ENCODE data around the gene DLGAP4. TPM values are rescaled to one million over a fixed set of nuclear protein-coding genes. Genes with fewer than 3 reads are reported as not detected.

The DLGAP4 gene
- total and polyA plus RNA-seq, 2 of the 8 experiments (the other 6 are each of a cell fraction or from before 2014, with no cell fraction given): 41.2 to 57.2 TPM

- H2BK120ac ChIP-seq (replicated peaks; ENCODE audit: low read depth, low read length): no peak overlapping the region
- POLR2A ChIA-PET (ENCODE audit: partially characterized antibody): interaction anchor here (1.0 kb wide), 1 partner anchor 31 kb away, joined by 3 read pairs; no protein-coding TSS in a partner anchor
- H4K8ac ChIP-seq (ENCODE audit: extremely low read depth, insufficient read depth, low read length): no peak overlapping the region
- no peak overlapping the region for H2BK5ac ChIP-seq (ENCODE audit: low read depth, low read length)
- H3K23ac ChIP-seq (ENCODE audit: insufficient read length): no peak overlapping the region
- no peak overlapping the region for H4K5ac ChIP-seq (ENCODE audit: insufficient read length, low read depth, low read length)
- H2BK12ac ChIP-seq (ENCODE audit: low read depth, low read length): no peak overlapping the region
- H3K36me3 ChIP-seq (ENCODE audit: control insufficient read depth in 2 of 4, insufficient read depth in 4 of 4, low read length in 3 of 4): peaks cover 18 to 44% (median 29%) of the 10 kb centered on the region in 4 experiments; a peak in 7 of 8 replicates
- H2BK15ac ChIP-seq (ENCODE audit: low read length): no peak overlapping the region
- no peak overlapping the region for H3K18ac ChIP-seq (ENCODE audit: extremely low read depth, low read length)
- no peak overlapping the region for H3K27ac ChIP-seq (ENCODE audit: low read depth, low read length)
- peaks cover 14 to 15% of the 10 kb centered on the region in 2 experiments for H4K20me1 ChIP-seq (replicated peaks in 1 of 2; ENCODE audit: control insufficient read depth in 1 of 2, insufficient read depth in 2 of 2, low read length in 2 of 2)
- TF ChIP-seq E2F6 (IDR thresholded peaks at IDR 0.05): no peak
- TF ChIP-seq PHF8 (conservative IDR thresholded peaks at IDR 0.05; ENCODE audit: low read depth, low read length): no peak
- no peak for TF ChIP-seq MAX (IDR thresholded peaks at IDR 0.05)
- no peak for TF ChIP-seq SRF (IDR thresholded peaks at IDR 0.05; ENCODE audit: low read depth, low read length)
- no peak for TF ChIP-seq YY1 (IDR thresholded peaks at IDR 0.05; ENCODE audit: low read depth, low read length)
- H3K4me2 ChIP-seq (ENCODE audit: insufficient read depth in 1 of 2, low read depth in 2 of 2, low read length in 2 of 2): no peak overlapping the region
- H3K79me2 ChIP-seq (ENCODE audit: control insufficient read depth in 1 of 2, insufficient read depth in 2 of 2, low read length in 2 of 2): peaks cover 0 to 3% of the 10 kb centered on the region in 2 experiments; a peak in 2 of 4 replicates
- H3K14ac ChIP-seq (ENCODE audit: insufficient read length): no peak overlapping the region
- DNase-seq (ENCODE audit: low read depth in 1 of 2, low spot score in 2 of 2) (no peak), FAIRE-seq (no peak)
- H3K9me3 ChIP-seq (ENCODE audit: insufficient read depth in 2 of 2, low read depth in 1 of 2, low read length in 1 of 2): no peaks in the 10 kb centered on the region
- no peak overlapping the region for H4K91ac ChIP-seq (replicated peaks; ENCODE audit: insufficient read length, low read length)
- H3K27me3 ChIP-seq (replicated peaks in 1 of 4; ENCODE audit: control insufficient read depth in 3 of 4, extremely low read depth in 1 of 4, insufficient read depth in 3 of 4, low read length in 3 of 4): no peaks in the 10 kb centered on the region; a peak in 1 of 7 replicates
- no peak overlapping the region for H3K4me3 ChIP-seq (ENCODE audit: extremely low read depth in 1 of 4, insufficient read depth in 2 of 4, low read depth in 3 of 4, low read length in 4 of 4)
- H3K4me1 ChIP-seq (replicated peaks in 1 of 4; ENCODE audit: control insufficient read depth in 3 of 4, insufficient read depth in 4 of 4, low read length in 3 of 4): no peaks in the 10 kb centered on the region
- H2AFZ ChIP-seq (ENCODE audit: low read length): no peak overlapping the region
- H3K56ac ChIP-seq (replicated peaks; ENCODE audit: insufficient read length, low read depth, low read length): no peak overlapping the region
- no peak overlapping the region for H2AK5ac ChIP-seq (ENCODE audit: low read depth, low read length)
- no peak overlapping the region for H3K4ac ChIP-seq (replicated peaks; ENCODE audit: insufficient read length, low read depth, low read length)
- CTCF ChIA-PET (ENCODE audit: partially characterized antibody): interaction anchor here (1.4 to 2.3 kb wide), 2 partner anchors 59 kb away, joined by 3 to 6 read pairs; no protein-coding TSS in a partner anchor
- WGBS, 2 experiments (ENCODE audit: extremely low coverage in 1 of 2, insufficient coverage in 1 of 2, insufficient read length in 1 of 2, insufficient replicate concordance in 2 of 2, low coverage in 1 of 2, low lambda C conversion rate in 2 of 2, missing lambda C conversion rate in 1 of 2): 89% methylated on average over 12 of the region's 14 CpGs; no CpG with 5 or more reads in 1 of the 2 experiments
- peaks cover 10% of the 10 kb centered on the region; the same call in 1 of the 2 replicates for H3K79me1 ChIP-seq (ENCODE audit: low read depth, low read length)
- H3K23me2 ChIP-seq (ENCODE audit: low read depth, low read length): no peaks in the 10 kb centered on the region
- no peak overlapping the region for H2BK20ac ChIP-seq (ENCODE audit: low read length)
- no peak overlapping the region for H3K9ac ChIP-seq (replicated peaks in 1 of 4; ENCODE audit: extremely low read depth in 1 of 4, low read depth in 3 of 4, low read length in 3 of 4)
These were observed 192.4 kb downstream of the DLGAP4 start for GRCh38 chr20:36498386-36499179.

All from H1 (cell line).